ENCODE measurements around the gene ACTG1. TPM values are rescaled to one million over a fixed set of nuclear protein-coding genes. Genes with fewer than 3 reads are reported as not detected.

Gene ACTG1
- total RNA-seq, 1 donor = 10,242 TPM

GRCh38 chr17:81493198-81494038 lies 19.2 kb downstream of the ACTG1 start:
- TF ChIP-seq, protein P1, sequence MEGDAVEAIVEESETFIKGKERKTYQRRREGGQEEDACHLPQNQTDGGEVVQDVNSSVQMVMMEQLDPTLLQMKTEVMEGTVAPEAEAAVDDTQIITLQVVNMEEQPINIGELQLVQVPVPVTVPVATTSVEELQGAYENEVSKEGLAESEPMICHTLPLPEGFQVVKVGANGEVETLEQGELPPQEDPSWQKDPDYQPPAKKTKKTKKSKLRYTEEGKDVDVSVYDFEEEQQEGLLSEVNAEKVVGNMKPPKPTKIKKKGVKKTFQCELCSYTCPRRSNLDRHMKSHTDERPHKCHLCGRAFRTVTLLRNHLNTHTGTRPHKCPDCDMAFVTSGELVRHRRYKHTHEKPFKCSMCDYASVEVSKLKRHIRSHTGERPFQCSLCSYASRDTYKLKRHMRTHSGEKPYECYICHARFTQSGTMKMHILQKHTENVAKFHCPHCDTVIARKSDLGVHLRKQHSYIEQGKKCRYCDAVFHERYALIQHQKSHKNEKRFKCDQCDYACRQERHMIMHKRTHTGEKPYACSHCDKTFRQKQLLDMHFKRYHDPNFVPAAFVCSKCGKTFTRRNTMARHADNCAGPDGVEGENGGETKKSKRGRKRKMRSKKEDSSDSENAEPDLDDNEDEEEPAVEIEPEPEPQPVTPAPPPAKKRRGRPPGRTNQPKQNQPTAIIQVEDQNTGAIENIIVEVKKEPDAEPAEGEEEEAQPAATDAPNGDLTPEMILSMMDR (IDR thresholded peaks at IDR 0.05; ENCODE audit: insufficient read depth, low read depth, low read length) = no peak
- no peak for DNase-seq (ENCODE audit: low read depth)
- no peak overlapping the region for H3K4me3 ChIP-seq (ENCODE audit: low read depth, low read length)

GRCh38 chr17:81492706-81493105 lies 19.9 kb downstream of the ACTG1 start:
- no peak overlapping the region for H3K4me3 ChIP-seq (ENCODE audit: low read depth, low read length)
- DNase-seq (ENCODE audit: low read depth) = no peak
- TF ChIP-seq, protein P1 (IDR thresholded peaks at IDR 0.05; ENCODE audit: insufficient read depth, low read depth, low read length) = no peak

DNA sequence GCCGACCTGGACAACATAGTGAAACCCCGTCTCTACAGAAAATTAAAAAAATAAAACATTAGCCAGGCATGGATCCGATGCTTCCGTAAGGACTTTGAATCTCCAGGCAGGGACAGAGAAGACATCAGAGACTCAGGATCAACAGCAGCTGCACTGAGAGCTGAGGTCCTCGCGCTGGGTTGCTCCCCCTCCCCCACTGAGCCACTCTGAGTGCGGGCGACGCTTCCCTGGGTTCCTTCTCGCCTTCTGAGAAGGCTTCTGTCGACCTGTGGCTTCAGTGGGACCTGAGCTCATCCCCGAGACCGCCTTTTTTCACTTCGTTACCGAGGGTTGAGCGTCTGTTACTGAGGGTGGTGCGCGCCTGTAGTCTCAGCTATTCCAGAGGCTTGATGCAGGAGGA lies 20.4 kb downstream of the ACTG1 start:
- H3K4me3 ChIP-seq (ENCODE audit: low read depth, low read length) = no peak overlapping the region
- TF ChIP-seq, protein P1 (IDR thresholded peaks at IDR 0.05; ENCODE audit: insufficient read depth, low read depth, low read length) = no peak
- DNase-seq (ENCODE audit: low read depth) = no peak

DNA sequence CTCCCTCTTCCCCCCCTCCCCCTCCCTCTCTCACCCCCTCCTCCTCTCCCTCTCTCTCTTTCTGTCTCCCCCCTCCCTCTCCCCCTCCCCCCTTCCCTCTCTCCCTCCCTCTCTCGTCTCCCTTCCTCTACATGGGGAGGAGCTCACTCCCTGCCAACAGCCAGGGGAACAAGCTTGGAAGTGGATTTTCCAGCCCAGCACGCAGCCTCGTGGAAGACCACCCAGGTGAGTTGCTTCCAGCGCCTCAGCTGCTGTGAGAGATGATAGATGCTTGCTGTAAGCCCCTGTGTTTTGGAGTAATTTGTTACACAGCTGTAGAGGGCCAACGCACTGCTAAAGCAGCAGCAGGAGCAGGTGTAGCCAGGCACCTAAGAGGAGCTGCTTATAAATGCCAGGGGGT lies 20.8 kb downstream of the ACTG1 start:
- no peak for DNase-seq (ENCODE audit: low read depth)
- TF ChIP-seq, protein P1 (IDR thresholded peaks at IDR 0.05; ENCODE audit: insufficient read depth, low read depth, low read length) = no peak

GRCh38 chr17:81491181-81491581 lies 21.4 kb downstream of the ACTG1 start:
- H3K4me3 ChIP-seq (ENCODE audit: low read depth, low read length) = no peak overlapping the region
- DNase-seq (ENCODE audit: low read depth) = no peak
- TF ChIP-seq, protein P1 (IDR thresholded peaks at IDR 0.05; ENCODE audit: insufficient read depth, low read depth, low read length) = no peak

More for the DNA sequence above, 20.8 kb downstream of the ACTG1 start:
- H3K4me3 ChIP-seq (ENCODE audit: low read depth, low read length) = no peak overlapping the region

DNA sequence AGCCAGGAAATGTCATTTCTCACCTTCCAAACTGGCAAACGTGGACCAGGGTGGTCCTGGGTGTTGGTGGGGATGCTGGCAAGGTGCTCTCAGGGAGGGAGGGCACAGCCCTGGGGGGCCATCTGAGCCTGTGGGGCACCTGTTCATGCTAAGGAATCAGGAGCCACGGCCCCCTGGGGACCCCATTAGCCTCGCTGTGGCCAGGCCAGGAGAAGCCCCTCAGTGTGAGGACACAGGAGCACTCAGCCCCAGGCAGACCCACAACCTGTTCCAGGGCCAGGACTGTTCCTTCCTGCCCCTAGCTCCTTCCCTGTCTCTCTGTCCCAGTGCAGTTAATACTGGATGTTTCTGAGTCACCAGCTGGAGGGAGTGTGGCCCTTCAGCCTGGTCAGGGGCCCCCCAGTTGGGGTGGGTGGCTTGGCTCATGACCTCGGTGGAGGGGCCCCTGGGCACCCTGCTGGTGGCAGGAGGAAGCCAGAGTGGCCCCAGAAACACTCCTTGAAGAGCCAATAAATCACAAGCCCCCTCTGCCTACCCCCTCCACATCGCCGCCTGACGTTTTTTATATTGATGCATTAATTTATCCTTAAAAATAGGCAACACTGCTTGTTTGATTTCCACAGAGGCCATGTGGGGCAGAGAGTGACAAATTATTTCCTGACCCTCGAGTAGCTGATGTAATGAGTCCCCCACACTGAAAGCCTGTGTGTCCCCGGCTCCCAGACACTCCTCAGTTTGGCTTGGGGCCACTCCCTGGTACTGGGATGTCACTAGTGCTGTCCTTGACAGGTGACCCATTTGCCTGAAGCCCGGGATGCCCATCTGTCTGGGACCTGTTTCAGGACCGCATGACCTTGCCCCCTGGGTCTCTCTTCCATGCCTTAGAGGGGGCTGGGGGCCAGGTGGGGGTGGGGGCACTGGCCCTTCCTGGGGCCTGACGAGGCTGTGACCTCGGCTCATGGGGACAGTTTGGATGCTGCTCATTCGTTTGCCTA lies 22.3 kb downstream of the ACTG1 start:
- H3K4me3 ChIP-seq (ENCODE audit: low read depth, low read length) = no peak overlapping the region
- TF ChIP-seq, protein P1 (IDR thresholded peaks at IDR 0.05; ENCODE audit: insufficient read depth, low read depth, low read length) = no peak
- no peak for DNase-seq (ENCODE audit: low read depth)
